H1 (cell line): ENCODE data around the gene ARHGEF1. TPM values are rescaled to one million over a fixed set of nuclear protein-coding genes. Genes with fewer than 3 reads are reported as not detected.

ENCODE experiments used
- CTCF ChIA-PET: fragments of 300-600 bp; sonication (Branson Sonifier 250); formaldehyde crosslinking; loops from one replicate; lab custom pipeline; 2021; ENCODE audit not compliant: partially characterized antibody; lab: Charles Lee
- POLR2A ChIA-PET: fragments of 300-600 bp; sonication (Branson Sonifier 250); formaldehyde crosslinking; loops from one replicate; lab custom pipeline; 2021; ENCODE audit warnings: inconsistent platforms; ENCODE audit not compliant: partially characterized antibody; lab: Charles Lee
- DNase-seq, 2 experiments: peaks; one replicate each; pipeline versions ENCODE4 v3.0.0 to v3.0.0-alpha.2; 2010 to 2022; ENCODE audit warnings: low spot score in 2 of 2, low read depth in 1 of 2, mixed read lengths in 1 of 2
- FAIRE-seq: peaks from 2 replicates; lab custom pipeline; 2011; peaks lifted over from hg19 to GRCh38; lab: Jason Lieb, UNC
- H2AFZ ChIP-seq: 2 replicates; pipeline ENCODE4 v1.8.1; 2012; ENCODE audit warnings: low read length, inconsistent platforms
- H2AK5ac ChIP-seq: 2 replicates; pipeline ENCODE4 v1.6.1; 2013; ENCODE audit warnings: low read depth, low read length
- H2BK120ac ChIP-seq: replicated peaks from 2 replicates; pipeline ENCODE3; 2013; ENCODE audit warnings: low read depth, low read length, inconsistent platforms
- H2BK12ac ChIP-seq: 2 replicates; pipeline ENCODE4 v1.6.1; 2013; ENCODE audit warnings: low read depth, low read length
- H2BK15ac ChIP-seq: 2 replicates; pipeline ENCODE4 v1.6.1; 2013; ENCODE audit warnings: low read length
- H2BK20ac ChIP-seq: 2 replicates; pipeline ENCODE4 v1.6.1; 2013; ENCODE audit warnings: low read length
- H2BK5ac ChIP-seq: 2 replicates; pipeline ENCODE4 v1.6.1; 2013; ENCODE audit warnings: low read depth, low read length
- H3K14ac ChIP-seq: 2 replicates; pipeline ENCODE4 v1.6.1; 2013; ENCODE audit warnings: inconsistent platforms; ENCODE audit not compliant: insufficient read length
- H3K18ac ChIP-seq: 2 replicates; pipeline ENCODE4 v1.6.1; 2013; ENCODE audit warnings: low read length; ENCODE audit errors: extremely low read depth
- H3K23ac ChIP-seq: 2 replicates; pipeline ENCODE4 v1.6.1; 2013; ENCODE audit warnings: inconsistent platforms; ENCODE audit not compliant: insufficient read length
- H3K23me2 ChIP-seq: 2 replicates; pipeline ENCODE4 v1.6.1; 2013; ENCODE audit warnings: low read depth, low read length
- H3K27ac ChIP-seq: 2 replicates; pipeline ENCODE4 v1.6.1; 2011; ENCODE audit warnings: low read depth, low read length, inconsistent platforms
- H3K27me3 ChIP-seq, 4 experiments: replicated peaks in 1 of 4; 1 replicate in 1 of 4; 2 replicates in 3 of 4; pipeline versions ENCODE4 v1.6.1 to v1.8.1; 2011 to 2013; ENCODE audit warnings: low read length in 3 of 4, mild to moderate bottlenecking in 3 of 4, inconsistent platforms in 2 of 4, mixed read lengths in 2 of 4, moderate library complexity in 1 of 4; ENCODE audit not compliant: control insufficient read depth in 3 of 4, insufficient read depth in 3 of 4; ENCODE audit errors: extremely low read depth in 1 of 4
- H3K36me3 ChIP-seq, 4 experiments: 2 replicates each; pipeline versions ENCODE4 v1.6.1 to v1.8.1; 2011 to 2013; ENCODE audit warnings: mild to moderate bottlenecking in 4 of 4, low read length in 3 of 4, moderate library complexity in 2 of 4, control low read depth in 1 of 4, inconsistent platforms in 1 of 4; ENCODE audit not compliant: insufficient read depth in 4 of 4, control insufficient read depth in 2 of 4
- H3K4ac ChIP-seq: replicated peaks from 2 replicates; pipeline ENCODE3; 2013; ENCODE audit warnings: low read length, low read depth, mixed read lengths, inconsistent platforms; ENCODE audit not compliant: insufficient read length
- H3K4me1 ChIP-seq, 4 experiments: replicated peaks in 1 of 4; 1 replicate in 1 of 4; 2 replicates in 3 of 4; pipeline versions ENCODE4 v1.6.1 to v1.8.1; 2011 to 2013; ENCODE audit warnings: low read length in 3 of 4, inconsistent platforms in 2 of 4, mixed read lengths in 1 of 4; ENCODE audit not compliant: insufficient read depth in 4 of 4, control insufficient read depth in 3 of 4
- H3K4me2 ChIP-seq, 2 experiments: 2 replicates each; pipeline versions ENCODE4 v1.6.1 to v1.8.1; 2011 to 2013; ENCODE audit warnings: low read depth in 2 of 2, low read length in 2 of 2, control low read depth in 1 of 2, inconsistent platforms in 1 of 2, mild to moderate bottlenecking in 1 of 2; ENCODE audit not compliant: insufficient read depth in 1 of 2
- H3K4me3 ChIP-seq, 4 experiments: fragments of 200-600, 300-600 bp in 1 of 4; sonication (generic), shearing (Covaris generic), sonication (Bioruptor Twin) in 1 of 4; 2 replicates each; pipeline versions ENCODE4 v1.5.1 to v1.8.1; 2011 to 2016; ENCODE audit warnings: low read length in 4 of 4, low read depth in 3 of 4, control low read depth in 2 of 4, inconsistent platforms in 2 of 4, mild to moderate bottlenecking in 2 of 4, mixed read lengths in 1 of 4, moderate library complexity in 1 of 4; ENCODE audit not compliant: insufficient read depth in 2 of 4; ENCODE audit errors: extremely low read depth in 1 of 4
- H3K56ac ChIP-seq: replicated peaks from 2 replicates; pipeline ENCODE3; 2013; ENCODE audit warnings: low read depth, mild to moderate bottlenecking, mixed read lengths, low read length, inconsistent platforms; ENCODE audit not compliant: insufficient read length
- H3K79me1 ChIP-seq: 2 replicates; pipeline ENCODE4 v1.6.1; 2013; ENCODE audit warnings: low read depth, low read length, control low read depth
- H3K79me2 ChIP-seq, 2 experiments: 2 replicates each; pipeline versions ENCODE4 v1.6.1 to v1.8.1; 2012 to 2013; ENCODE audit warnings: low read length in 2 of 2, mild to moderate bottlenecking in 2 of 2, inconsistent platforms in 1 of 2; ENCODE audit not compliant: insufficient read depth in 2 of 2, control insufficient read depth in 1 of 2
- H3K9ac ChIP-seq, 4 experiments: replicated peaks in 1 of 4; 1 replicate in 1 of 4; 2 replicates in 3 of 4; pipeline versions ENCODE4 v1.6.1 to v1.8.1; 2011 to 2013; ENCODE audit warnings: low read depth in 3 of 4, low read length in 3 of 4, control low read depth in 2 of 4, mild to moderate bottlenecking in 2 of 4, moderate library complexity in 2 of 4, inconsistent platforms in 1 of 4; ENCODE audit errors: extremely low read depth in 1 of 4
- H3K9me3 ChIP-seq, 2 experiments: 2 replicates each; pipeline versions ENCODE4 v1.6.1 to v1.8.1; 2012 to 2013; ENCODE audit warnings: mild to moderate bottlenecking in 2 of 2, moderate library complexity in 2 of 2, control low read depth in 1 of 2, inconsistent platforms in 1 of 2, low read depth in 1 of 2, low read length in 1 of 2, mixed read lengths in 1 of 2; ENCODE audit not compliant: insufficient read depth in 2 of 2
- H4K20me1 ChIP-seq, 2 experiments: replicated peaks in 1 of 2; 2 replicates each; pipeline versions ENCODE3 to v1.8.1; 2011 to 2013; ENCODE audit warnings: inconsistent platforms in 2 of 2, low read length in 2 of 2, mild to moderate bottlenecking in 1 of 2; ENCODE audit not compliant: insufficient read depth in 2 of 2, control insufficient read depth in 1 of 2
- H4K5ac ChIP-seq: 2 replicates; pipeline ENCODE4 v1.6.1; 2013; ENCODE audit warnings: low read length, low read depth, mixed read lengths, inconsistent platforms; ENCODE audit not compliant: insufficient read length
- H4K8ac ChIP-seq: 2 replicates; pipeline ENCODE4 v1.8.0; 2013; ENCODE audit warnings: mild to moderate bottlenecking, moderate library complexity, low read length, inconsistent platforms; ENCODE audit not compliant: insufficient read depth; ENCODE audit errors: extremely low read depth
- H4K91ac ChIP-seq: replicated peaks from 2 replicates; pipeline ENCODE3; 2013; ENCODE audit warnings: low read length, mixed read lengths, inconsistent platforms; ENCODE audit not compliant: insufficient read length
- EGR1 ChIP-seq: IDR thresholded peaks from 2 replicates; pipeline ENCODE4 v1.6.1; 2011; ENCODE audit warnings: low read depth, low read length, borderline replicate concordance
- EZH2 ChIP-seq: fragments of 200-600 bp; sonication (generic); IDR thresholded peaks from 2 replicates; pipeline ENCODE4 v1.7.1; 2012; ENCODE audit warnings: low read depth, mild to moderate bottlenecking, moderate library complexity, low read length, inconsistent platforms; ENCODE audit not compliant: severe bottlenecking
- FOSL1 ChIP-seq: IDR thresholded peaks from 2 replicates; pipeline ENCODE4 v1.6.1; 2011; ENCODE audit warnings: mild to moderate bottlenecking, low read depth, low read length, moderate library complexity; ENCODE audit not compliant: insufficient read depth
- POLR2A ChIP-seq, 2 experiments: IDR thresholded peaks; 1 replicate in 1 of 2; 2 replicates in 1 of 2; pipeline ENCODE4 v1.6.1; 2011; ENCODE audit warnings: low read depth in 2 of 2, low read length in 2 of 2, mild to moderate bottlenecking in 2 of 2; ENCODE audit errors: control extremely low read depth in 1 of 2
- RNF2 ChIP-seq: fragments of 200-900, 300-1000 bp; sonication (generic); IDR thresholded peaks from 2 replicates; pipeline ENCODE4 v1.7.1; 2016; ENCODE audit warnings: borderline replicate concordance, low read depth, mild to moderate bottlenecking, antibody characterized with exemption, low read length; ENCODE audit not compliant: poor library complexity, severe bottlenecking; ENCODE audit errors: missing control alignments
- RXRA ChIP-seq: IDR thresholded peaks from 2 replicates; pipeline ENCODE4 v1.6.1; 2011; ENCODE audit warnings: low read depth, mild to moderate bottlenecking, low read length, moderate library complexity; ENCODE audit not compliant: insufficient read depth
- SP1 ChIP-seq: IDR thresholded peaks from 2 replicates; pipeline ENCODE4 v1.6.1; 2011; ENCODE audit warnings: low read depth, low read length
- WGBS, 2 experiments: shearing (Covaris generic) in 1 of 2; methylation state at CpG; one replicate each; pipeline versions ENCODE4 v1.1.6 to v1.1.7; 2013 to 2015; ENCODE audit warnings: low lambda C conversion rate in 2 of 2, mixed read lengths in 2 of 2, inconsistent platforms in 1 of 2, low coverage in 1 of 2, missing lambda C conversion rate in 1 of 2; ENCODE audit not compliant: insufficient replicate concordance in 2 of 2, insufficient coverage in 1 of 2, insufficient read length in 1 of 2; ENCODE audit errors: extremely low coverage in 1 of 2, missing lambda C conversion rate in 1 of 2; 5-methylcytosine and 5-hydroxymethylcytosine counted together
- polyA plus RNA-seq, 7 experiments: library from polyadenylated mRNA; depleted of rRNA in 3 of 7; stranded (reverse) in 5 of 7; unstranded in 2 of 7; fragments of >200 nt in 5 of 7; fragments of 200-250 nt in 2 of 7; gene quantifications; 1 replicate in 5 of 7; 2 replicates in 1 of 7; 4 replicates in 1 of 7; pipeline versions ENCODE4 v1.2.1 to v1.2.3, GENCODE V29; 2011 to 2013; ENCODE audit warnings: missing spikeins in 2 of 7, mixed read lengths in 2 of 7
- total RNA-seq: library from RNA; stranded (reverse); fragmentation: NEBNext Ultra II Directional; extraction: Animal tissue kit (Norgen Biotek cat#: 25700); gene quantifications from 2 replicates; pipeline ENCODE4 v1.2.1, GENCODE V29; 2021

The ARHGEF1 gene
- total and polyA plus RNA-seq, 2 of the 8 experiments (the other 6 are each of a cell fraction or from before 2014, with no cell fraction given): 23.0 to 49.0 TPM

GRCh38 chr19:41936961-41937360 lies 54.0 kb downstream of the ARHGEF1 start:
- H3K36me3 ChIP-seq: no peaks in the 10 kb centered on the region; a peak in 1 of 8 replicates
- no peak overlapping the region for H3K9ac ChIP-seq
- H4K20me1 ChIP-seq: peaks cover 0 to 18% of the 10 kb centered on the region in 2 experiments
- no peak overlapping the region for H3K18ac ChIP-seq
- FAIRE-seq (no peak), DNase-seq (no peak)
- 65% methylated on average over 15 of the region's 15 CpGs; no CpG with 5 or more reads in 1 of the 2 experiments for WGBS, 2 experiments
- no peak overlapping the region for H4K91ac ChIP-seq
- H3K4me3 ChIP-seq: no peak overlapping the region
- no peak overlapping the region for H3K23ac ChIP-seq
- peaks cover 32 to 78% (median 71%) of the 10 kb centered on the region in 4 experiments for H3K27me3 ChIP-seq
- no peak overlapping the region for H3K56ac ChIP-seq
- H4K5ac ChIP-seq: no peak overlapping the region
- ChIA-PET CTCF (interaction anchor here (0.9 to 2.3 kb wide), 17 partner anchors 8 to 93 kb away, joined by 3 to 16 read pairs (median 5); partner anchors contain the start of gene RABAC1), POLR2A (interaction anchor here (1.0 to 2.5 kb wide), 10 partner anchors 9 to 77 kb away, joined by 3 to 20 read pairs (median 6); partner anchors contain the start of genes ERFL and RPS19)
- no peak overlapping the region for H2BK20ac ChIP-seq
- no peaks in the 10 kb centered on the region for H3K9me3 ChIP-seq
- no peak overlapping the region for H2BK15ac ChIP-seq
- H3K79me1 ChIP-seq: no peaks in the 10 kb centered on the region
- H3K27ac ChIP-seq: no peak overlapping the region
- no peak for TF ChIP-seq RNF2
- no peak for TF ChIP-seq POLR2A (IDR thresholded peaks at IDR 0.05; ENCODE audit: control extremely low read depth in 1 of 2, low read depth in 2 of 2, low read length in 2 of 2)
- no peak for TF ChIP-seq EGR1
- TF ChIP-seq FOSL1: no peak
- peak; percentile 1 for TF ChIP-seq EZH2
- TF ChIP-seq SP1: no peak
- no peak for TF ChIP-seq RXRA
- H2BK120ac ChIP-seq: no peak overlapping the region
- H2AFZ ChIP-seq: no peak overlapping the region
- peaks cover 11% of the 10 kb centered on the region; the same call in 1 of the 2 replicates for H3K23me2 ChIP-seq
- no peak overlapping the region for H2AK5ac ChIP-seq
- H3K4me1 ChIP-seq: peaks cover 0 to 10% (median 5%) of the 10 kb centered on the region in 4 experiments; a peak in 6 of 7 replicates
- no peak overlapping the region for H3K14ac ChIP-seq
- H3K4ac ChIP-seq: no peak overlapping the region
- H3K79me2 ChIP-seq: no peaks in the 10 kb centered on the region
- no peak overlapping the region for H2BK5ac ChIP-seq
- no peak overlapping the region for H3K4me2 ChIP-seq
- H4K8ac ChIP-seq: peak overlapping the region; percentile 42; the same call in 1 of the 2 replicates
- no peak overlapping the region for H2BK12ac ChIP-seq
